Measurements from ENCODE around the gene RAB11FIP4. TPM values are rescaled to one million over a fixed set of nuclear protein-coding genes. Genes with fewer than 3 reads are reported as not detected.
A peak's percentile ranks its signal among the peaks of the same experiment; 100 is the strongest.

The RAB11FIP4 gene
- total RNA-seq, 1 donor from 2014 or later = 1.0 TPM

DNA sequence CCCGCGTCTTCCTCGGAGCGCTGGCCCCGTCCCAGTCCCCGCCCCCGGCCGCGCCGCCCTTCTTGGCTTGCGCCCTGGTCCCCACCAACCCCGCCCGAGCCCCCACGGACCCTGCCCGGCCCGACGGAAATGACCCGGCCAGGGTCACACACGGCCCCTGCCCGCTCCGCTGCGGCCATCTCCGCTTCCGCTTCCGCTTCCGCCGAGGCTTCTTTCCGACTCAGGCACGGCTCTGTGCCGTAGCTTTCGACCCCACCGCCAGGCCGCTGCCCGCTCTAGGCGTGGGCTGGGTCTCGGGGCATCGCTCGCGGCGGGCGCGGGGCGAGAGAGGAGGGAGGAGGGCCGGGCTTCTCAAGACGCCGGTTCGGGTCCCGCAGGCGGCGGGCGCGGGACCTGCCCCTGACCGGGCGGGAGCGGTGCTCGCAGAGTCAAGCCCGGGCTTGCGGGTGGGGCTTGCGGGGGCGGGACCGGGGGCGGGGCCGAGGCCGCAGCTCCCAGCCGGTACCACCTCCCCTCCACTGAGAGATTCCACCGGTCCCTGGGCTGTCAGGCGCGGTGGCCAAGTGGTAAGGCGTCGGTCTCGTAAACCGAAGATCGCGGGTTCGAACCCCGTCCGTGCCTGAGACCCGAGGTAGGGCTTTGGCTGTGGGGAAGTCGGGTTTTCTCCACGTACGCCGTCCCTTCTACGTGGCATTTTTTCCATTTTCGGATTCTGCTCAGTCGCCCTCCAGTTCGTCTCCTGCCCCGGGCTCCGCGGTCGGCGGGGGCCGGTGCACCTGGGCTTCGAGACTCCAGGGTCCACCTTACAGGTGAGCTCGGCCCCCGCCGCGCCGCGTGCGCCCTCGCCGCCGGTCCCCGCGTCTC, 158.3 kb downstream of the RAB11FIP4 start:
- Histone ChIP-seq H3K4me1 (ENCODE audit: control insufficient read depth in 3 of 3, insufficient read depth in 3 of 3, low read length in 3 of 3) (peaks cover 4 to 10% (median 6%) of the 10 kb centered on the region in 3 donors), H3K9me3 (ENCODE audit: control insufficient read depth in 3 of 3, low read length in 3 of 3) (no peaks in the 10 kb centered on the region), H3K9ac (ENCODE audit: low read depth in 1 of 3, low read length in 3 of 3) (peak overlapping the region; percentile 75 to 85 (median 80)), H3K36me3 (ENCODE audit: control insufficient read depth in 3 of 3, insufficient read depth in 3 of 3, low read length in 3 of 3) (no peaks in the 10 kb centered on the region), H3K27me3 (ENCODE audit: control insufficient read depth in 3 of 3, insufficient read depth in 3 of 3, low read length in 3 of 3) (no peaks in the 10 kb centered on the region), H3K4me3 (ENCODE audit: low read length in 3 of 3) (peak overlapping the region; percentile 77 to 87 (median 87)), H3K27ac (ENCODE audit: low read depth, low read length) (peak overlapping the region; percentile 66)

DNA sequence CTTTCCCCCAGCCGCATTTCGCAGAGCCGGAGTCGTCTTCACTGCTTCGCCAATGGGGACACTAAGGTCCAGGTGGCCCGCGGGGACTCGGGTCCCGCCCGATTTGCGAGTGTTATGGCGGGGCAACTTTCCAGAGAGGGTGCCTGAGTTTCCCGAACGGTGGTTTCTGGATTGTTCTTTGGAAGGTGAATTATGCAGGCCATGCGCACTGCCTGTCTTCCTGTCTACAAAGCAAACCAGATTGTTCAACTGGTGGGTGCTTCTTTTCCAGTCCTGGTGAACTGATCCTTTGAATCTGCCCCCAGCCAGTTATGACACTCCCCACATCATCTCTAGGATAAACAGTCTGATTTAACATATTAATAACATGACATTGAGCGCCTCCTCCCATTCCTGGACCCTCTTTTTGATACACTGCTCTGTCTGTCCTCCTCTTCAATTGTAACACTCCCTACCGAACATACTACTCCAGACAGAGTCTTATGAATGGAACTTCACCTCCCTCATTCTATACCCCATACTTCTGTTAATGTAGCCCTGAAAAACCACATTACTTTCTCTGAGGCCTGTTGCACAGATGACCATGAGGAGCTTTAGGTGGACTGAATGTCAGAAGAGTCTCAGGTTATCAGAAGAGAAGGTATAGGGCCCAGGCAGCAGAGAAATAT, 159.0 kb downstream of the RAB11FIP4 start:
- Histone ChIP-seq H3K4me3 (ENCODE audit: low read length in 3 of 3) (peak overlapping the region; percentile 69 to 87 (median 87)), H3K9ac (ENCODE audit: low read depth in 1 of 3, low read length in 3 of 3) (peak overlapping the region; percentile 33 to 74 (median 67)), H3K27ac (ENCODE audit: low read depth, low read length) (peak overlapping the region; percentile 66), H3K27me3 (ENCODE audit: control insufficient read depth in 3 of 3, insufficient read depth in 3 of 3, low read length in 3 of 3) (no peaks in the 10 kb centered on the region), H3K36me3 (ENCODE audit: control insufficient read depth in 3 of 3, insufficient read depth in 3 of 3, low read length in 3 of 3) (no peaks in the 10 kb centered on the region), H3K4me1 (ENCODE audit: control insufficient read depth in 3 of 3, insufficient read depth in 3 of 3, low read length in 3 of 3) (peaks cover 4 to 10% (median 6%) of the 10 kb centered on the region in 3 donors), H3K9me3 (ENCODE audit: control insufficient read depth in 3 of 3, low read length in 3 of 3) (no peaks in the 10 kb centered on the region)

DNA sequence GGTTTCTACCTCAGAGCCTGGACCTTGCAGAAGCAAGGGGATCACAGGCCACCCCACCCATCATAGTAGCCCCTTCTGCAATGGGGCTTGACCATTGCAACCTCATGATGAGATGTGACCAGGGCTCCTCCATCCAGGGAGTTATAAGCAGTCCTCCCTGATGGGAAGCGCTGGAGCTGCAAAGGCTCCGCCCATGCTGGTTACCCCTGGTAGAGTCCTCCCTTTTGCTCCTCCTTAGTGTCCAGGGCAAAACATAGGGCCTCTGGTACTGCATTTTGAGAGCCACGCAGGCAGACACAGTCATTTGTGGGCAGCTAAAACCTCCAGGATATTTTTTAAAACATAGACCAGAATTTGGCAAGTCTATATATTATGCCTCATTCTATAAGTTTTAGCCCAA, 161.1 kb downstream of the RAB11FIP4 start:
- Histone ChIP-seq H3K27ac (ENCODE audit: low read depth, low read length) (no peak overlapping the region), H3K9me3 (ENCODE audit: control insufficient read depth in 3 of 3, low read length in 3 of 3) (no peaks in the 10 kb centered on the region), H3K27me3 (ENCODE audit: control insufficient read depth in 3 of 3, insufficient read depth in 3 of 3, low read length in 3 of 3) (no peaks in the 10 kb centered on the region), H3K4me1 (ENCODE audit: control insufficient read depth in 3 of 3, insufficient read depth in 3 of 3, low read length in 3 of 3) (peaks cover 4 to 10% (median 6%) of the 10 kb centered on the region in 3 donors), H3K36me3 (ENCODE audit: control insufficient read depth in 3 of 3, insufficient read depth in 3 of 3, low read length in 3 of 3) (no peaks in the 10 kb centered on the region), H3K9ac (ENCODE audit: low read depth in 1 of 3, low read length in 3 of 3) (no peak overlapping the region), H3K4me3 (ENCODE audit: low read length in 3 of 3) (no peak overlapping the region)

DNA sequence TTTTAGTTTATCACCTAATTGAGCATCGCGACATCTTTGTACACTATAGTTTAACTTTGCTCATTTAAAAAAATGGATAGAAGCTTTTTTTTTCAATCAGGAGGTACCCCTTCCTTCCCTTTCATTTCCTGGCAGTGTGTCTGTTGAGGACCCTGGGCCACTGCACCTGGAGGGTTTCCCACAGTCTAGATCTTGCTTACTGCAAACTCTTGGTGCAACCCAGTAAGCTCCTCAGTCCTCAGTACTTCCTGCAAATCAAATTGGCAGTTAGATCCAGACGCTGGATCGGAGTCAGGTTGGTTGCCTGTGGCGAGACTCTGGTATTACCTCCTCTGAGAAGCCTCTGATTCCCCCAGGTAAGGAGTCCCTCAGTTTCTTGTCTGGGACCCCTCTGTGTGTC, 162.0 kb downstream of the RAB11FIP4 start:
- Histone ChIP-seq H3K27ac (ENCODE audit: low read depth, low read length) (no peak overlapping the region), H3K9ac (ENCODE audit: low read depth in 1 of 3, low read length in 3 of 3) (no peak overlapping the region), H3K36me3 (ENCODE audit: control insufficient read depth in 3 of 3, insufficient read depth in 3 of 3, low read length in 3 of 3) (no peaks in the 10 kb centered on the region), H3K27me3 (ENCODE audit: control insufficient read depth in 3 of 3, insufficient read depth in 3 of 3, low read length in 3 of 3) (no peaks in the 10 kb centered on the region), H3K4me1 (ENCODE audit: control insufficient read depth in 3 of 3, insufficient read depth in 3 of 3, low read length in 3 of 3) (peaks cover 7 to 15% (median 10%) of the 10 kb centered on the region in 3 donors), H3K9me3 (ENCODE audit: control insufficient read depth in 3 of 3, low read length in 3 of 3) (no peaks in the 10 kb centered on the region), H3K4me3 (ENCODE audit: low read length in 3 of 3) (no peak overlapping the region)

DNA sequence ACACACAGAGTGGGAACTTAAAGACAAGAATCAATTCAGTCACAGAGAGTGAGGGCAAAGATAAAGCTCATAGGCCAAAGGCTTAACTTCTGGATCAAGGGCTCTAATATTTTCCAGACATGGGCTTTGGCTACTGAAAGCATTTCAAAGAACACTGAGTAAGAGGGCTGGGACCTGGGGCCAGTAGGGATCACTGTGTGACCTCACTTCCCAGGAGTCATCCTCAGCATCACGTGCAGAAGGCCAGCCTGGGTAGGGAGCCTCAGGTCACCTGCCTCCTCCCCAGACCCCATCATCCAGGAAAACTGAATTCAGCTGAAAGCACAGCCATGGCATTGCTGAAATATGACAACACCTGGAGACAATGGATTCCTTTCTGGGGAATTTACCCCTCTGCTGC, 163.5 kb downstream of the RAB11FIP4 start:
- H3K4me3 ChIP-seq (ENCODE audit: low read length in 3 of 3) = no peak overlapping the region
- no peaks in the 10 kb centered on the region for H3K36me3 ChIP-seq (ENCODE audit: control insufficient read depth in 3 of 3, insufficient read depth in 3 of 3, low read length in 3 of 3)
- H3K9me3 ChIP-seq (ENCODE audit: control insufficient read depth in 3 of 3, low read length in 3 of 3) = no peaks in the 10 kb centered on the region
- no peak overlapping the region for H3K27ac ChIP-seq (ENCODE audit: low read depth, low read length)
- no peaks in the 10 kb centered on the region for H3K27me3 ChIP-seq (ENCODE audit: control insufficient read depth in 3 of 3, insufficient read depth in 3 of 3, low read length in 3 of 3)
- H3K4me1 ChIP-seq (ENCODE audit: control insufficient read depth in 3 of 3, insufficient read depth in 3 of 3, low read length in 3 of 3) = peaks cover 4 to 14% (median 7%) of the 10 kb centered on the region in 3 donors
- no peak overlapping the region for H3K9ac ChIP-seq (ENCODE audit: low read depth in 1 of 3, low read length in 3 of 3)

DNA sequence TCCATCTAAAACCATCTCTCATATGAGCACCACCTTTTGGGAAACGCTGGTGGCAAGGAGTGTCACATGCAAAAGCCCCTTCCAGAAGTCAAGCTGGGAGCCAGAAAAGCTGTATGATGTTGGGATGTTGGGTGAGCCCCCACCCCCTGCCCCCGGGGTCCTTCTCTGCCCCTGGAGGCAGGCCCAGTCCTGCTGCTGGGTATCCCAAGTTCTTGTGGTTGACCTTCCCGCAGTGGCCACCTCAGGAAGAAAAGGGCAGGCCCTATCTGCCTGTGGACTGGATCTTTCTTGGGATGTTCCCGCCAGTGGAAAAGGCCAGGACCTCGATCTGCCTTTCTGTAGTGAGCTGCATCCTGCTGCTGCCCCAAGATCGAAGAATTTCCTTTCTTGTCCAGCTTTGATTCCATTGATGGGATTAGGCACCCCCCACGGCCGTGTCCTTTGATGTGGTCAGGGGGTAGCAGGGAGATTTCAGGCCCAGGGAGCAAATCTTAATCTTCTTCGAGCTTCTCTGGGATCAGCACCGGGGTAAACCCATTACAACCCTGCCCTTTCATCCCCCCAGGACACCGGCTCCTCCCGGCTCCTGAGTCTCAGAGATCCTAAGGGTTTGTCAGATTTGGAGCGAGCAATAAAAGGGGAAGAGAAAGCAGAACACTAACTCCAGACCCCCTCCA, 165.6 kb downstream of the RAB11FIP4 start:
- Histone ChIP-seq H3K9ac (ENCODE audit: low read depth in 1 of 3, low read length in 3 of 3) (no peak overlapping the region), H3K4me3 (ENCODE audit: low read length in 3 of 3) (no peak overlapping the region), H3K27ac (ENCODE audit: low read depth, low read length) (no peak overlapping the region), H3K4me1 (ENCODE audit: control insufficient read depth in 3 of 3, insufficient read depth in 3 of 3, low read length in 3 of 3) (peaks cover 12 to 16% (median 16%) of the 10 kb centered on the region in 3 donors), H3K9me3 (ENCODE audit: control insufficient read depth in 3 of 3, low read length in 3 of 3) (no peaks in the 10 kb centered on the region), H3K27me3 (ENCODE audit: control insufficient read depth in 3 of 3, insufficient read depth in 3 of 3, low read length in 3 of 3) (peaks cover 0 to 3% (median 0%) of the 10 kb centered on the region in 3 donors), H3K36me3 (ENCODE audit: control insufficient read depth in 3 of 3, insufficient read depth in 3 of 3, low read length in 3 of 3) (no peaks in the 10 kb centered on the region)

DNA sequence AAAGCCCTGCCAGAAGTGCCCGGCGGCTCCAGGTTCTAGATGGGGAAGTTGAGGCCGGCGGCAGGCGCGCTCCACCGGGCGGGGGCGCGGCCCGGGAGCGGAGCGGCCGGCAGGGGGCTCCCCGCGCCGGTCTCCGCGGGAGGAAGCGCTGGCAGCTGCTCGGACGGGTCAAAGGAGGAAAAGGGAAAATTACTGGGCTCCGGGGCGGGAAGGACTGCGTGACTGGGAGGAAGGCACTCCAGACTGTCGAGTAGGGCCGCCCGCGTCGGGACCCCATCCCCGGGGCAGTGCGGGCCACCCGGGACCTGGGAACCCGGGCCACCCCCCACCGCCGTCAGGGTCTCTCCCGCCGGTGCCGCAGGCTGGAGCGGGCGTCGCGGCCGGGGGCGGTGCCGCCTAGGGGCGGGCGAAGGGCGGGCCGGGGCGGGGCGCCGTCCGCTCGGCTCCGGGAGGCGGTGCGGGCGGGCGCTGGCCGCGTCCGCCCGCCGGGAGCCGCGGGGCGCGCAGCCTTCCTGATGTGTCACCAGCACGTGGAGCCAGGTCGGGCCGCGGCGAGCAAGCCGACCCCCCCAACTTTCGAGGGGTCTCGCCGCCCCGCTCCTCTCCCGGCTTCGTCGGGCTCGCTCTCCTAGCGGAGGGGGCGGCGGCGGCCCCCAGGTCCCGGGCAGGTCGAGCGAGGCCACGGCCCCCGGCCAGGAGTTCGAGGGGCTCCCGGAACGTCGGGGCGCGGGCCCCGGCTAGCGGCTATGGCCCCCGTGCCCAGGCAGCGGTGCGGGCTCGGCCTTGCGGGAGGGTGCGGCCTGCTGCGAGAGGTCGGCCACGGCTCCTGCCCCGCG, 167.5 kb downstream of the RAB11FIP4 start:
- Histone ChIP-seq H3K9me3 (ENCODE audit: control insufficient read depth in 3 of 3, low read length in 3 of 3) (no peaks in the 10 kb centered on the region), H3K36me3 (ENCODE audit: control insufficient read depth in 3 of 3, insufficient read depth in 3 of 3, low read length in 3 of 3) (peaks cover 0 to 2% (median 0%) of the 10 kb centered on the region in 3 donors), H3K4me3 (ENCODE audit: low read length in 3 of 3) (peak overlapping the region; percentile 60 to 65 (median 64)), H3K27ac (ENCODE audit: low read depth, low read length) (peak overlapping the region; percentile 62), H3K27me3 (ENCODE audit: control insufficient read depth in 3 of 3, insufficient read depth in 3 of 3, low read length in 3 of 3) (peaks cover 0 to 3% (median 0%) of the 10 kb centered on the region in 3 donors), H3K4me1 (ENCODE audit: control insufficient read depth in 3 of 3, insufficient read depth in 3 of 3, low read length in 3 of 3) (peaks cover 17 to 21% (median 17%) of the 10 kb centered on the region in 3 donors), H3K9ac (ENCODE audit: low read depth in 1 of 3, low read length in 3 of 3) (peak overlapping the region; percentile 45 to 71 (median 51))

DNA sequence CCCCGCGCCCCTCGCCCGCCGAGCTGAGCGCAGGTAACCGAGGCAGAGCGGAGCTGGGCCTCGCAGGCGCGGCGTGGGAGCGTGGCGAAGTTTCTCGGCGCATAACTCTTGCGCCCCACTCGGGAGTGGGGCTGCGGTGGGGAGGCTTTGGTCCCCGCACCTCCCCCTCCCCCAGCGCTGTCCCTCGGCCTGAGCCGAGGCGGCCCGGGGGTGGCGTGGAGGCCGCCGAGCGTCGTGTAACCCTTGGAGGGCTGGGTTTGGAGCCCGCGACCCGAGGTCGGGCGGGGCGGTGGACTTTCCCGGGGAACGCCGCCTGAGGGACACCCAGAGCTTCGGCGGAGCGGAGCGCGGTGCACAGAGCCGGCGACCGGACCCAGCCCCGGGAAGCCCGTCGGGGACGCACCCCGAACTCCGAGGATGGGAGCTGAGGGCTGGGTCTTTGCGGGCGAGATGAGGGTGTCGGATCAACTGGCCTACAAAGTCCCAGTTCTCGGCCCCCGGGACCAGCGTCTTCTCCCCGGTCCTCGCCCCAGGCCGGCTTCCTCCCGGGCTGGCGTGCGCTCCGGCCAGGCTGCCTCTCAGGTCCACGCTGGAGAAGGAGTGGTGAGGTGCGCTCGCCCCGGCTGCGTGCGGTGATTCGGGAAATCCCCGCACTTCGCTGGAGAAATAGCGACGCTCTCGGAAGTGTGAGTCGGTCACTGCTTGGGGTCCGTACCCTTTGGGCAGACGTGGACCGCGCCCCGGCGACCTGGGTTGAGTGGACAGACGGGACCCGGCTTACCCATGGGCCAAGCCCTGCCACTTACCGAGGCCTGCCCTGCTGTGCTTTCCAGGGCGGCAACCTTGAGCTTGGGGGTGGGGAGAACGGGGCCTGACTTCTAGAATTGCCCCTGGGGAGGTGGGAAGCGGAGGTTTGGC, 168.4 kb downstream of the RAB11FIP4 start:
- Histone ChIP-seq H3K27me3 (ENCODE audit: control insufficient read depth in 3 of 3, insufficient read depth in 3 of 3, low read length in 3 of 3) (peaks cover 0 to 3% (median 0%) of the 10 kb centered on the region in 3 donors), H3K9ac (ENCODE audit: low read depth in 1 of 3, low read length in 3 of 3) (peak overlapping the region; percentile 45 to 71 (median 51)), H3K27ac (ENCODE audit: low read depth, low read length) (peak overlapping the region; percentile 62), H3K9me3 (ENCODE audit: control insufficient read depth in 3 of 3, low read length in 3 of 3) (no peaks in the 10 kb centered on the region), H3K4me1 (ENCODE audit: control insufficient read depth in 3 of 3, insufficient read depth in 3 of 3, low read length in 3 of 3) (peaks cover 22 to 24% (median 24%) of the 10 kb centered on the region in 3 donors), H3K36me3 (ENCODE audit: control insufficient read depth in 3 of 3, insufficient read depth in 3 of 3, low read length in 3 of 3) (peaks cover 0 to 2% (median 0%) of the 10 kb centered on the region in 3 donors), H3K4me3 (ENCODE audit: low read length in 3 of 3) (peak overlapping the region; percentile 55 to 64 (median 60))
